Hepatocyte (in vitro differentiated cells): ENCODE measurements around the gene FOXC2. TPM values are rescaled to one million over a fixed set of nuclear protein-coding genes. Genes with fewer than 3 reads are reported as not detected.

Experiments used
- DNase-seq: peaks from one replicate; pipeline ENCODE4 v3.0.0-alpha.2; 2016; ENCODE audit warnings: low spot score
- H2AFZ ChIP-seq: fragments of 200-600 bp; sonication (generic); 2 replicates; pipeline ENCODE4 v1.6.0; 2016; ENCODE audit warnings: antibody characterized with exemption, mild to moderate bottlenecking
- H3K27ac ChIP-seq: fragments of 200-600 bp; sonication (generic); 2 replicates; pipeline ENCODE4 v1.5.1; 2016; ENCODE audit warnings: mild to moderate bottlenecking
- H3K27me3 ChIP-seq: fragments of 200-600 bp; sonication (generic); 2 replicates; pipeline ENCODE4 v1.6.1; 2016
- H3K36me3 ChIP-seq: fragments of 200-600 bp; sonication (generic); replicated peaks from 2 replicates; pipeline ENCODE4 v1.5.1; 2016; ENCODE audit warnings: low read depth; ENCODE audit not compliant: insufficient read depth
- H3K4me1 ChIP-seq: fragments of 200-600 bp; sonication (generic); 2 replicates; pipeline ENCODE4 v1.5.1; 2016; ENCODE audit warnings: mild to moderate bottlenecking, moderate library complexity; ENCODE audit not compliant: insufficient read depth
- H3K4me2 ChIP-seq: fragments of 200-600 bp; sonication (generic); 2 replicates; pipeline ENCODE4 v1.6.0; 2016
- H3K4me3 ChIP-seq: fragments of 200-600 bp; sonication (generic); 2 replicates; pipeline ENCODE4 v1.5.1; 2016; ENCODE audit warnings: mild to moderate bottlenecking
- H3K79me2 ChIP-seq: fragments of 200-600 bp; sonication (generic); 2 replicates; pipeline ENCODE4 v1.6.0; 2017; ENCODE audit warnings: mild to moderate bottlenecking
- H3K9me2 ChIP-seq: fragments of 200-600 bp; sonication (generic); replicated peaks from 2 replicates; pipeline ENCODE4 v1.6.0; 2017; ENCODE audit warnings: mild to moderate bottlenecking; ENCODE audit not compliant: insufficient read depth
- H3K9me3 ChIP-seq: fragments of 200-600 bp; sonication (generic); 2 replicates; pipeline ENCODE4 v1.5.1; 2016; ENCODE audit warnings: low read depth, mild to moderate bottlenecking
- H4K20me1 ChIP-seq: fragments of 200-600 bp; sonication (generic); 2 replicates; pipeline ENCODE4 v1.6.0; 2016; ENCODE audit warnings: mild to moderate bottlenecking; ENCODE audit not compliant: insufficient read depth, poor library complexity, severe bottlenecking
- EZH2 ChIP-seq: fragments of 200-600 bp; sonication (generic); IDR thresholded peaks from 2 replicates; pipeline ENCODE4 v1.6.1; 2016; ENCODE audit warnings: antibody characterized with exemption, mild to moderate bottlenecking, borderline replicate concordance
- EZH2phosphoT487 ChIP-seq: fragments of 200-600 bp; sonication (generic); IDR thresholded peaks from one replicate; pipeline ENCODE4 v1.6.1; 2018; ENCODE audit warnings: antibody characterized with exemption, mild to moderate bottlenecking, low read depth, moderate library complexity; ENCODE audit not compliant: unreplicated experiment, severe bottlenecking
- WGBS: methylation state at CpG from one replicate; pipeline ENCODE4 v1.1.6; 2016; ENCODE audit warnings: low lambda C conversion rate; ENCODE audit errors: missing lambda C conversion rate; 5-methylcytosine and 5-hydroxymethylcytosine counted together
- polyA plus RNA-seq: library from polyadenylated mRNA; unstranded; fragments of >200 nt; fragmentation: Nextera tagmentation; extraction: Ambion mirVana; gene quantifications from 2 replicates; pipeline ENCODE4 v1.2.1, GENCODE V29; 2016
- total RNA-seq: library from RNA; depleted of rRNA; stranded (reverse); fragments of >200 nt; gene quantifications from 2 replicates; pipeline ENCODE4 v1.2.3, GENCODE V29; 2014
- TF ChIP-seq, protein P1 (sequence below): fragments of 200-600 bp; sonication (generic); IDR thresholded peaks from 2 replicates; pipeline ENCODE4 v1.5.1; 2016; ENCODE audit warnings: antibody characterized with exemption, mild to moderate bottlenecking; ENCODE audit not compliant: poor library complexity

Gene FOXC2
- total and polyA plus RNA-seq, 2 experiments from 2014 or later, result 0.30 TPM; not detected in 1

DNA sequence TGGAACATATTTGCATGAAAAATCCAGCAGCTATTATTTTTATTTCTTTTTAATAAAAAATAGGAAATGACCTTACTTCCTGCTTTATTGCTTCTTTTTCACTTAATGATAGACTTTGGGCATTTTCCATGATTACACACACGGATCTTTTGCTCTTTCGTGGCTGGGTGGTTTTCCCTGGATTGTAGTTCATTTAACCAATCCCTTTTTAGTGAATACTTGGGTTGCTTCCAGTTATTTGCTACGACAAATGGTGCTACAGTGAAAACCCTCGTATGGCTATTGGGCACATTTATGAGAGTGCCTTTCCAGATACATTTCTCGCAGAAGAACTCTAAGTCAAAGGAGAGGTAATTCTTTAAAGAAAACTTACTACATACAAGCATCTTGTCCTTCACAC is 50.3 kb downstream of the FOXC2 start:
- TF ChIP-seq, protein P1, sequence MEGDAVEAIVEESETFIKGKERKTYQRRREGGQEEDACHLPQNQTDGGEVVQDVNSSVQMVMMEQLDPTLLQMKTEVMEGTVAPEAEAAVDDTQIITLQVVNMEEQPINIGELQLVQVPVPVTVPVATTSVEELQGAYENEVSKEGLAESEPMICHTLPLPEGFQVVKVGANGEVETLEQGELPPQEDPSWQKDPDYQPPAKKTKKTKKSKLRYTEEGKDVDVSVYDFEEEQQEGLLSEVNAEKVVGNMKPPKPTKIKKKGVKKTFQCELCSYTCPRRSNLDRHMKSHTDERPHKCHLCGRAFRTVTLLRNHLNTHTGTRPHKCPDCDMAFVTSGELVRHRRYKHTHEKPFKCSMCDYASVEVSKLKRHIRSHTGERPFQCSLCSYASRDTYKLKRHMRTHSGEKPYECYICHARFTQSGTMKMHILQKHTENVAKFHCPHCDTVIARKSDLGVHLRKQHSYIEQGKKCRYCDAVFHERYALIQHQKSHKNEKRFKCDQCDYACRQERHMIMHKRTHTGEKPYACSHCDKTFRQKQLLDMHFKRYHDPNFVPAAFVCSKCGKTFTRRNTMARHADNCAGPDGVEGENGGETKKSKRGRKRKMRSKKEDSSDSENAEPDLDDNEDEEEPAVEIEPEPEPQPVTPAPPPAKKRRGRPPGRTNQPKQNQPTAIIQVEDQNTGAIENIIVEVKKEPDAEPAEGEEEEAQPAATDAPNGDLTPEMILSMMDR, result no peak
- TF ChIP-seq EZH2 (no peak), EZH2phosphoT487 (no peak)
- WGBS, result 88% methylated on average over 5 of the region's 5 CpGs
- DNase-seq, result no peak
- Histone ChIP-seq H3K9me3 (no peaks in the 10 kb centered on the region), H3K4me1 (no peaks in the 10 kb centered on the region), H3K4me3 (no peak overlapping the region), H4K20me1 (no peaks in the 10 kb centered on the region), H3K27me3 (no peaks in the 10 kb centered on the region), H3K4me2 (no peak overlapping the region), H3K9me2 (no peaks in the 10 kb centered on the region), H3K36me3 (no peaks in the 10 kb centered on the region), H2AFZ (no peak overlapping the region), H3K27ac (no peak overlapping the region), H3K79me2 (no peaks in the 10 kb centered on the region)

GRCh38 chr16:86618431-86619238 is 52.0 kb downstream of the FOXC2 start:
- H3K9me2 ChIP-seq, result no peaks in the 10 kb centered on the region
- no peaks in the 10 kb centered on the region for H4K20me1 ChIP-seq
- no peak overlapping the region for H3K4me3 ChIP-seq
- 92% methylated on average over 16 of the region's 16 CpGs for WGBS
- no peak for DNase-seq
- H2AFZ ChIP-seq, result no peak overlapping the region
- H3K9me3 ChIP-seq, result no peaks in the 10 kb centered on the region
- H3K4me2 ChIP-seq, result no peak overlapping the region
- no peaks in the 10 kb centered on the region for H3K79me2 ChIP-seq
- H3K27me3 ChIP-seq, result no peaks in the 10 kb centered on the region
- H3K27ac ChIP-seq, result no peak overlapping the region
- H3K36me3 ChIP-seq, result no peaks in the 10 kb centered on the region
- TF ChIP-seq EZH2, result no peak
- TF ChIP-seq, protein P1, result no peak
- H3K4me1 ChIP-seq, result no peaks in the 10 kb centered on the region

Other genes with a start within 250 kb of the FOXC2 start
- gene FOXF1, start 56.3 kb upstream of the FOXC2 start, total RNA-seq, result 23.7 and 26.8 TPM in 2 replicates
- gene FOXF1, start 56.3 kb upstream of the FOXC2 start, polyA plus RNA-seq, result 30.0 and 37.4 TPM in 2 replicates
- 8.1 and 21.5 TPM in 2 replicates for gene MTHFSD, start 11.6 kb upstream of the FOXC2 start, total RNA-seq
- gene MTHFSD, start 11.6 kb upstream of the FOXC2 start, polyA plus RNA-seq, result 11.5 and 15.3 TPM in 2 replicates
- gene FOXL1, start 11.7 kb downstream of the FOXC2 start, total RNA-seq, result 2.0 and 3.1 TPM in 2 replicates
- 0.51 and 1.3 TPM in 2 replicates for gene FOXL1, start 11.7 kb downstream of the FOXC2 start, polyA plus RNA-seq